B cell (primary cell): ENCODE measurements around the gene GSS. TPM values are rescaled to one million over a fixed set of nuclear protein-coding genes. Genes with fewer than 3 reads are reported as not detected.
A peak's percentile ranks its signal among the peaks of the same experiment; 100 is the strongest.

Experiments used
- ATAC-seq: fragments of 200-7000 bp; cut with Tn5 transposase; one replicate; pipeline ENCODE4 v1.10.0; 2021; ENCODE audit warnings: low read depth, mild to moderate bottlenecking, moderate number of reproducible peaks, moderate library complexity
- CTCF ChIA-PET: fragments of 350-600 bp; sonication (Branson Sonifier 250); formaldehyde crosslinking; loops from one replicate; lab custom pipeline; 2021; ENCODE audit warnings: antibody characterized with exemption, inconsistent platforms; lab: Charles Lee
- POLR2A ChIA-PET: fragments of 350-600 bp; sonication (Branson Sonifier 250); formaldehyde crosslinking; loops from one replicate; lab custom pipeline; 2021; ENCODE audit warnings: antibody characterized with exemption; lab: Charles Lee
- DNase-seq: peaks from one replicate; pipeline ENCODE4 v3.0.0; 2013
- H2AFZ ChIP-seq: 2 replicates; pipeline ENCODE4 v1.6.1; 2012; ENCODE audit warnings: mild to moderate bottlenecking, low read depth, low read length; ENCODE audit not compliant: insufficient read depth, poor library complexity, severe bottlenecking
- H3K27ac ChIP-seq, 2 donors: 1 replicate in 1 of 2; 2 replicates in 1 of 2; pipeline ENCODE4 v1.5.1; 2012 to 2013; ENCODE audit warnings: low read length in 2 of 2, mild to moderate bottlenecking in 2 of 2, moderate library complexity in 1 of 2
- H3K27me3 ChIP-seq, 4 experiments: fragments of 200-600 bp in 1 of 4; sonication (generic) in 1 of 4; replicated peaks in 1 of 4; 1 replicate in 2 of 4; 2 replicates in 2 of 4; pipeline versions ENCODE4 v1.6.1 to v1.7.0; 2013 to 2016; ENCODE audit warnings: low read length in 3 of 4, mild to moderate bottlenecking in 2 of 4, mixed read lengths in 1 of 4, moderate library complexity in 1 of 4; ENCODE audit not compliant: insufficient read depth in 4 of 4, control insufficient read depth in 3 of 4; ENCODE audit errors: control extremely low read depth in 1 of 4
- H3K36me3 ChIP-seq, 2 experiments: replicated peaks in 1 of 2; 1 replicate in 1 of 2; 2 replicates in 1 of 2; pipeline versions ENCODE4 v1.6.1 to v1.7.1; 2013; ENCODE audit warnings: low read length in 1 of 2; ENCODE audit not compliant: insufficient read depth in 2 of 2, control insufficient read depth in 1 of 2; ENCODE audit errors: control extremely low read depth in 1 of 2, extremely low read depth in 1 of 2
- H3K4me1 ChIP-seq, 2 donors: fragments of 200-600 bp in 1 of 2; sonication (generic) in 1 of 2; 1 replicate in 1 of 2; 2 replicates in 1 of 2; pipeline versions ENCODE4 v1.5.1 to v1.6.1; 2013 to 2017; ENCODE audit warnings: low read length in 2 of 2; ENCODE audit not compliant: control insufficient read depth in 2 of 2, insufficient read depth in 2 of 2
- H3K4me2 ChIP-seq: replicated peaks from 2 replicates; pipeline ENCODE3; 2012; ENCODE audit warnings: mild to moderate bottlenecking, low read depth, low read length; ENCODE audit not compliant: poor library complexity, severe bottlenecking
- H3K4me3 ChIP-seq, 5 experiments: fragments of 200-600 bp in 1 of 5; sonication (generic) in 1 of 5; 1 replicate in 3 of 5; 2 replicates in 2 of 5; pipeline versions ENCODE4 v1.5.1 to v1.7.0; 2011 to 2016; ENCODE audit warnings: low read length in 4 of 5, mild to moderate bottlenecking in 4 of 5, low read depth in 2 of 5, control low read depth in 1 of 5, moderate library complexity in 1 of 5; ENCODE audit not compliant: insufficient read depth in 1 of 5; ENCODE audit errors: control extremely low read depth in 1 of 5, extremely low read depth in 1 of 5
- H3K79me2 ChIP-seq: fragments of 200-600 bp; sonication (generic); one replicate; pipeline ENCODE4 v1.6.0; 2016; ENCODE audit warnings: low read length; ENCODE audit not compliant: control insufficient read depth, insufficient read depth
- H3K9ac ChIP-seq: fragments of 200-600 bp; sonication (generic); 2 replicates; pipeline ENCODE4 v1.6.1; 2017; ENCODE audit warnings: mild to moderate bottlenecking, low read length, moderate library complexity
- H3K9me3 ChIP-seq, 3 donors: one replicate each; pipeline versions ENCODE4 v1.6.1 to v1.7.1; 2013; ENCODE audit warnings: low read length in 2 of 3; ENCODE audit not compliant: control insufficient read depth in 2 of 3, insufficient read depth in 1 of 3; ENCODE audit errors: control extremely low read depth in 1 of 3
- H4K20me1 ChIP-seq: 2 replicates; pipeline ENCODE4 v1.6.0; 2012; ENCODE audit warnings: mild to moderate bottlenecking, low read length; ENCODE audit not compliant: insufficient read depth, control insufficient read depth, poor library complexity, severe bottlenecking
- H3K27ac Mint-ChIP-seq: one replicate; pipeline ENCODE4 v1.8.0; 2021; ENCODE audit warnings: mixed read lengths
- H3K27me3 Mint-ChIP-seq: one replicate; pipeline ENCODE4 v1.8.0; 2021; ENCODE audit warnings: mixed read lengths
- H3K4me1 Mint-ChIP-seq: one replicate; pipeline ENCODE4 v1.8.0; 2021; ENCODE audit warnings: mixed read lengths
- H3K4me3 Mint-ChIP-seq: one replicate; pipeline ENCODE4 v1.8.0; 2021; ENCODE audit warnings: mixed read lengths
- H3K9me3 Mint-ChIP-seq: one replicate; pipeline ENCODE4 v1.8.0; 2022; ENCODE audit warnings: mixed read lengths; ENCODE audit not compliant: insufficient read depth
- EZH2 ChIP-seq: IDR thresholded peaks from 2 replicates; pipeline ENCODE4 v1.6.1; 2012; ENCODE audit warnings: borderline replicate concordance, low read depth, mild to moderate bottlenecking, moderate library complexity, low read length; ENCODE audit not compliant: insufficient read depth, poor library complexity, severe bottlenecking
- WGBS: methylation state at CpG from one replicate; pipeline ENCODE4 v1.1.5; 2013; ENCODE audit warnings: missing lambda C conversion rate; ENCODE audit not compliant: insufficient coverage; 5-methylcytosine and 5-hydroxymethylcytosine counted together
- intact Hi-C: fragments of 100-400 bp; cut with micrococcal nuclease; formaldehyde crosslinking; loops from one replicate; pipeline ENCODE4 v1.10.0; 2022
- polyA plus RNA-seq: library from polyadenylated mRNA; depleted of rRNA; stranded (reverse); fragments of >200 nt; gene quantifications from 2 replicates; pipeline ENCODE4 v1.2.3, GENCODE V29; 2012
- total RNA-seq, 2 donors: library from RNA; stranded (reverse); fragments of 120-200 nt in 1 of 2; gene quantifications; 1 replicate in 1 of 2; 2 replicates in 1 of 2; pipeline versions ENCODE4 v1.2.3 to v1.2.4, GENCODE V29; 2013 to 2022
- TF ChIP-seq, protein P1 (sequence below): fragments of 200-600 bp; IDR thresholded peaks from one replicate; pipeline ENCODE4 v1.8.0; 2022; ENCODE audit warnings: antibody characterized with exemption, mild to moderate bottlenecking

The GSS gene
- total and polyA plus RNA-seq, 2 donors (not counting 1 experiment from before 2014, with no cell fraction given) = 22.5 to 28.6 TPM

DNA sequence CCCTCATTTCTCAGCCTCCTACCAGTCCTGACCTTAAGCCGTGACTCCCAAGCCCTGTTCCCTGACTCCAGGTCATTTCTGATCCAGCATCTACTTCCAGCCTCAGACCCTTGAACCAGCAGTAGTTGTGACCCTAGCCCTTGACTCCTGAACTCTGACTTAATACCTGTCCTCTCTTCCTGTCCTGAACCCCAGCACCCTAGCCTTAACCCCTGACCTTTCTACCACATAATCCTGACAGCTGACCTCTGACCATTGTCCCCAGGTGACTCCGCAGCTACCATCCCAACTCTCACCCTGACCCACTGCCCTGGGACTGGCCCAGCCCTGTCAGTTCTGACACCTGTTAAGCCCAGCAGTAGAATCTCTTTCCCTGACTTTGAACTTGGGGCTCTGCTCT, 42.2 kb upstream of the GSS start:
- Histone ChIP-seq H3K27ac (no peak overlapping the region), H3K4me1 (no peaks in the 10 kb centered on the region), H4K20me1 (no peaks in the 10 kb centered on the region), H2AFZ (no peak overlapping the region), H3K4me2 (no peak overlapping the region), H3K36me3 (peaks cover 0 to 50% of the 10 kb centered on the region in 2 experiments), H3K9me3 (no peaks in the 10 kb centered on the region), H3K9ac (no peak overlapping the region), H3K4me3 (no peak overlapping the region), H3K27me3 (no peaks in the 10 kb centered on the region), H3K79me2 (no peaks in the 10 kb centered on the region)
- intact Hi-C loops = no loop called here
- H3K4me1 Mint-ChIP-seq = peaks cover 4% of the 10 kb centered on the region
- ChIA-PET POLR2A (no interaction called here), CTCF (no interaction called here)
- no peaks in the 10 kb centered on the region for H3K9me3 Mint-ChIP-seq
- no peaks in the 10 kb centered on the region for H3K27me3 Mint-ChIP-seq
- H3K27ac Mint-ChIP-seq = peak overlapping the region; percentile 7
- DNase-seq = no peak
- WGBS = 100% methylated on average over 2 of the region's 2 CpGs
- no peak overlapping the region for H3K4me3 Mint-ChIP-seq
- TF ChIP-seq, protein P1, sequence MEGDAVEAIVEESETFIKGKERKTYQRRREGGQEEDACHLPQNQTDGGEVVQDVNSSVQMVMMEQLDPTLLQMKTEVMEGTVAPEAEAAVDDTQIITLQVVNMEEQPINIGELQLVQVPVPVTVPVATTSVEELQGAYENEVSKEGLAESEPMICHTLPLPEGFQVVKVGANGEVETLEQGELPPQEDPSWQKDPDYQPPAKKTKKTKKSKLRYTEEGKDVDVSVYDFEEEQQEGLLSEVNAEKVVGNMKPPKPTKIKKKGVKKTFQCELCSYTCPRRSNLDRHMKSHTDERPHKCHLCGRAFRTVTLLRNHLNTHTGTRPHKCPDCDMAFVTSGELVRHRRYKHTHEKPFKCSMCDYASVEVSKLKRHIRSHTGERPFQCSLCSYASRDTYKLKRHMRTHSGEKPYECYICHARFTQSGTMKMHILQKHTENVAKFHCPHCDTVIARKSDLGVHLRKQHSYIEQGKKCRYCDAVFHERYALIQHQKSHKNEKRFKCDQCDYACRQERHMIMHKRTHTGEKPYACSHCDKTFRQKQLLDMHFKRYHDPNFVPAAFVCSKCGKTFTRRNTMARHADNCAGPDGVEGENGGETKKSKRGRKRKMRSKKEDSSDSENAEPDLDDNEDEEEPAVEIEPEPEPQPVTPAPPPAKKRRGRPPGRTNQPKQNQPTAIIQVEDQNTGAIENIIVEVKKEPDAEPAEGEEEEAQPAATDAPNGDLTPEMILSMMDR = no peak
- no peak for TF ChIP-seq EZH2
- ATAC-seq = no peak

DNA sequence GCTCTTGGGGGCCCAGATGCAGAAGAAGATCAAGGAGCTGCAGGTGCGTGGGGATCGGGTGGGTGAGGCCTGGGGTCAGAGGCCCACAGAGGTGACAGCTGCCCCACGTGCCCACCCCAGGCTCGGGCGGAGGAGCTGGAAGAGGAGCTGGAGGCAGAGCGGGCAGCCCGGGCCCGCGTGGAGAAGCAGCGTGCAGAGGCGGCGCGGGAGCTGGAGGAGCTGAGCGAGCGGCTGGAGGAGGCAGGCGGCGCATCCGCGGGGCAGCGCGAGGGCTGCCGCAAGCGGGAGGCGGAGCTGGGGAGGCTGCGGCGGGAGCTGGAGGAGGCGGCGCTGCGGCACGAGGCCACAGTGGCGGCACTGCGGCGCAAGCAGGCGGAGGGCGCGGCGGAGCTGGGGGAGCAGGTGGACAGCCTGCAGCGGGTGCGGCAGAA, 41.5 kb upstream of the GSS start:
- 91% methylated on average over 33 of the region's 39 CpGs for WGBS
- no peak overlapping the region for H3K27ac ChIP-seq
- H3K4me1 ChIP-seq = no peaks in the 10 kb centered on the region
- DNase-seq = no peak
- H3K4me2 ChIP-seq = no peak overlapping the region
- CTCF ChIA-PET = no interaction called here
- TF ChIP-seq EZH2 = no peak
- TF ChIP-seq, protein P1 = no peak
- H3K36me3 ChIP-seq = peaks cover 0 to 44% of the 10 kb centered on the region in 2 experiments
- H3K27me3 ChIP-seq = no peaks in the 10 kb centered on the region
- Mint-ChIP-seq H3K4me1 (peaks cover 4% of the 10 kb centered on the region), H3K9me3 (no peaks in the 10 kb centered on the region), H3K4me3 (no peak overlapping the region), H3K27me3 (no peaks in the 10 kb centered on the region), H3K27ac (no peak overlapping the region)
- H3K4me3 ChIP-seq = no peak overlapping the region
- intact Hi-C loops = no loop called here
- H3K9me3 ChIP-seq = no peaks in the 10 kb centered on the region
- no peaks in the 10 kb centered on the region for H3K79me2 ChIP-seq
- H3K9ac ChIP-seq = no peak overlapping the region
- H2AFZ ChIP-seq = no peak overlapping the region
- POLR2A ChIA-PET = no interaction called here
- H4K20me1 ChIP-seq = no peaks in the 10 kb centered on the region
- ATAC-seq = no peak
